ENCODE results near the gene CD300E.

CD300E gene

DNA sequence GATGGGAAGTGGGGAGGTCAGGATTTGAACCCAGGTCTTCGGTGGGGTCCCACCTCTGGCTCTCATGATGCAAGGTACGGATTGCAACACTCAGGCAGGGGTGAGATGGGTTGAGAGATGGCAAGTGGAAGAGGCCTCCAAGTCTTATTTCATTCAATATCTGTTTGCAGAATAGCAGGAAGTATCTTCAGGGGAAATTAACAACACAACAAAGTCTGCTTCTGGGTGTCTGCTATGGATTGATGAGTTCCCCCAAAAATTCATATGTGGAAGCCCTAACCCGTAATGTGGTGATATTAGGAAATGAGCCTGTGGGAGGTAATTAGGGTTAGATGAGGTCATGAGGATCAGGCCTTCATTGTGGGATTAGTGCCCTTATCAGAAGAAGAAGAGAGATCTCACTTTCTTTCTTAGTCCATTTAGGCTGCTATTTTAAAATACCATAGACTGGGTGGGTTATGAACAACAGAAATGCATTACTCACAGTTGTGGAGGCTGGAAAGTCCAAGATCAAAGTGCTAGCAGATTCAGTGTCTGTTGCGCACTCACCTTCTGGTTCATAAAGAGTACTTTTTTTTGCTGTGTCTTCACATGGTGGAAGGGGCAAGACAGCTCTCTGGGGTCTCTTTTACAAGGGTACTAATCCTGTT, 51.8 kb downstream of the CD300E start:
- no peak for TF ChIP-seq CTCF (IDR thresholded peaks at IDR 0.05; ENCODE audit: low read depth, low read length)
- no peak overlapping the region for H3K4me3 ChIP-seq (ENCODE audit: low read depth, low read length)
- in situ Hi-C loops (cut with HindIII; ENCODE audit: low sequenced_read_pairs) = no loop called here
- DNase-seq (ENCODE audit: low read depth, low spot score) = no peak

DNA sequence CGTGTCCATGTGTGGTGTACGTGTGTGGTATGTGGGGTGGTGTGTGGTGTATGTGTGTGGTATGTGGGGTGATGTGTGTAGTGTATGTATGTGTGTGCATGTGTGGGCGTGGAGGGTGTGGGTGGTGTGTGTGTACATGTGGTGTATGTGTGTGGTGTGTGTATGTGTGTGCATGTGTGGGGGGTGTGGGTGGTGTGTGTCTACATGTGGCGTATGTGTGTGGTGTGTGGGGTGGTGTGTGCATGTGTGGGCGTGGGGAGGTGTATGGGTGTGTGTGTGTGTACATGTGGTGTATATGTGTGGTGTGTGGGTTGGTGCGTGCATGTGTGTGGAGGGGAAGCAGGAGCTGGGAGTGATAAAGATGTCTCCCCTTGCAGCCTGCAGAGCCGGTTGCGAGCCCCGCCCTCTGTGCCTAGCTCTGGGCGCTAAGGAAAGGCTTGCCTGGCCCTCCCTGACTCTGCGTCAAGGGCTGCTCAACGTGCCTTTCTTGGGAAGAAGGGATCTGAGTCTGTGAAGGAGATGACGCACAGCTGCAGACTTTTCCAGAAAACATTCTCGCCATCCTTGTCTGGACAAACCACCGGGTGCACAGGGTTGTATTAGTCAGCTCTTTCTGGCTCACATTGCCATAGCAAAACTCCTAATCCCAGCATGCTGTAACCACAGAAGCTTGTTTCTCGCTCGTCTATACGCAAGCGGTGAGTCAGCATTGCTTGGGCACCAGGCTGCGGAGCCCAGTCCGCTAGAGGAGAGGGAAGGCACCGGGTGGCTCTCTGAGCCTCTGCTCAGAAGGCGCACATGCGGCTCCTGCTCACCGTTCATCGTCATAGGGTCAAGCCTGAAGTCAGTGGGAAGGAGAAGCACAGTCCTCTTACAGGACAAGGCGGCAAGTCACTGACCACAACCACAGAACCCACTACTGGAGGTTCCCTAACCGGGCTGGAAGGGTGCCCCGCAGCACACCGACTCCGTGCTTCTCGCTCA, 54.2 kb downstream of the CD300E start:
- no peak overlapping the region for H3K4me3 ChIP-seq (ENCODE audit: low read depth, low read length)
- in situ Hi-C loops (cut with HindIII; ENCODE audit: low sequenced_read_pairs) = no loop called here
- no peak for TF ChIP-seq CTCF (IDR thresholded peaks at IDR 0.05; ENCODE audit: low read depth, low read length)
- peak; percentile 93 for DNase-seq (ENCODE audit: low read depth, low spot score)

- H3K4me3 ChIP-seq (ENCODE audit: low read depth, low read length) = no peak overlapping the region
- TF ChIP-seq CTCF (IDR thresholded peaks at IDR 0.05; ENCODE audit: low read depth, low read length) = no peak
- in situ Hi-C loops (cut with HindIII; ENCODE audit: low sequenced_read_pairs) = no loop called here
- no peak for DNase-seq (ENCODE audit: low read depth, low spot score)
Observed at GRCh38 chr17:74568106-74568873, 55.2 kb downstream of the CD300E start.

DNA sequence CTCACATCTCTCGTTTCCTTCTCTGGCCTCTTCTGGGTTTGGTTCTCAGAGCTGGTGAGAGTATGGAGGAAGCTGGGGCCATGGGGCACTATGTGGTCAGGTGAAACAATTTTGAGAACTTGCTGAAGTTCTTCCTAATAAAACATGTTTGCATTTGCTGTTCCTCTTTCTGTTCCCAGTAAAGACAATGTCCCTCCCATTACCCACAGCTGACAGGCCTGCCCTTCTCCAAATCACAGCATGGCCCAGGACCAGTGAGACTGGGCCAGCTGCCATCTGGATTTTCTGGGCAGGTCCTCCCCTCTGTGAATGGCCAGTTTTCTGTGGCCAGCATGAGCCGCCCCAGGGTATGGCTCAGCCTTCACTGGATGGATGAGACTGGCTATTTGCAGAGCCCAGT, 56.1 kb downstream of the CD300E start, which contains the start of gene CD300H:
CD300H (minus strand) TSS at position 113 of the 400 bp plus-strand sequence.
- no peak for DNase-seq (ENCODE audit: low read depth, low spot score)
- H3K4me3 ChIP-seq (ENCODE audit: low read depth, low read length) = no peak within 1 kb of the TSS
- no peak for TF ChIP-seq CTCF (IDR thresholded peaks at IDR 0.05; ENCODE audit: low read depth, low read length)
- in situ Hi-C loops (cut with HindIII; ENCODE audit: low sequenced_read_pairs) = no loop called here

GRCh38 chr17:74566132-74566753, 57.3 kb downstream of the CD300E start:
- H3K4me3 ChIP-seq (ENCODE audit: low read depth, low read length) = no peak overlapping the region
- DNase-seq (ENCODE audit: low read depth, low spot score) = no peak
- in situ Hi-C loops (cut with HindIII; ENCODE audit: low sequenced_read_pairs) = no loop called here
- peak; percentile 37 for TF ChIP-seq CTCF (IDR thresholded peaks at IDR 0.05; ENCODE audit: low read depth, low read length)

GRCh38 chr17:74565126-74565525, 58.4 kb downstream of the CD300E start:
- no peak for DNase-seq (ENCODE audit: low read depth, low spot score)
- in situ Hi-C loops (cut with HindIII; ENCODE audit: low sequenced_read_pairs) = no loop called here
- TF ChIP-seq CTCF (IDR thresholded peaks at IDR 0.05; ENCODE audit: low read depth, low read length) = no peak
- H3K4me3 ChIP-seq (ENCODE audit: low read depth, low read length) = no peak overlapping the region

Measured in astrocyte of the spinal cord (primary cell).